Right lung (tissue), 10 donors: ENCODE results near the gene CR1. TPM values are rescaled to one million over a fixed set of nuclear protein-coding genes. Genes with fewer than 3 reads are reported as not detected.
A peak's percentile ranks its signal among the peaks of the same experiment; 100 is the strongest.
"Not testable (repeated sequence)": the region's sequence is repeated elsewhere in the genome, so short reads cannot be mapped to it uniquely, and the experiment has no call there.

Experiments
- DNase-seq, 2 donors: peaks; one replicate each; pipeline ENCODE4 v3.0.0-alpha.2; 2013
- long read RNA-seq, 8 donors: transcript quantifications; one replicate each; lab custom pipeline, GENCODE V29; 2026
- polyA plus RNA-seq, 5 donors: library from polyadenylated mRNA; unstranded; fragments of 120-200 nt; gene quantifications; one replicate each; pipeline versions ENCODE4 v1.2.1 to v1.2.3, GENCODE V29; 2013; ENCODE audit warnings: inconsistent platforms in 1 of 5, low replicate concordance in 1 of 5; ENCODE audit not compliant: insufficient read length in 5 of 5, insufficient read depth in 1 of 5

The CR1 gene
- under 1 TPM; 0.42 to 0.84 (median 0.73) TPM for polyA plus RNA-seq
- long read RNA-seq, donor 1 = 0 reads
- long read RNA-seq, donor 2 = 0 reads
- long read RNA-seq, donor 3 = 0 reads
- long read RNA-seq, donor 4 = 0 reads
- long read RNA-seq, donor 5 = 0 reads
- long read RNA-seq, donor 6 = 0 reads
- long read RNA-seq, donor 7 = 0 reads
- long read RNA-seq, donor 8 = 0 reads

- DNase-seq = peak in 1 of 2 donors; percentile 1
Measured at GRCh38 chr1:207495801-207496792, at the start of gene CR1. Gene CR1, plus strand, starts transcription at chr1:207496157. Its CDS starts 111 bp downstream, at chr1:207496268.

- no peak for DNase-seq
Measured at GRCh38 chr1:207453710-207454045, 42.3 kb upstream of the CR1 start.

DNA sequence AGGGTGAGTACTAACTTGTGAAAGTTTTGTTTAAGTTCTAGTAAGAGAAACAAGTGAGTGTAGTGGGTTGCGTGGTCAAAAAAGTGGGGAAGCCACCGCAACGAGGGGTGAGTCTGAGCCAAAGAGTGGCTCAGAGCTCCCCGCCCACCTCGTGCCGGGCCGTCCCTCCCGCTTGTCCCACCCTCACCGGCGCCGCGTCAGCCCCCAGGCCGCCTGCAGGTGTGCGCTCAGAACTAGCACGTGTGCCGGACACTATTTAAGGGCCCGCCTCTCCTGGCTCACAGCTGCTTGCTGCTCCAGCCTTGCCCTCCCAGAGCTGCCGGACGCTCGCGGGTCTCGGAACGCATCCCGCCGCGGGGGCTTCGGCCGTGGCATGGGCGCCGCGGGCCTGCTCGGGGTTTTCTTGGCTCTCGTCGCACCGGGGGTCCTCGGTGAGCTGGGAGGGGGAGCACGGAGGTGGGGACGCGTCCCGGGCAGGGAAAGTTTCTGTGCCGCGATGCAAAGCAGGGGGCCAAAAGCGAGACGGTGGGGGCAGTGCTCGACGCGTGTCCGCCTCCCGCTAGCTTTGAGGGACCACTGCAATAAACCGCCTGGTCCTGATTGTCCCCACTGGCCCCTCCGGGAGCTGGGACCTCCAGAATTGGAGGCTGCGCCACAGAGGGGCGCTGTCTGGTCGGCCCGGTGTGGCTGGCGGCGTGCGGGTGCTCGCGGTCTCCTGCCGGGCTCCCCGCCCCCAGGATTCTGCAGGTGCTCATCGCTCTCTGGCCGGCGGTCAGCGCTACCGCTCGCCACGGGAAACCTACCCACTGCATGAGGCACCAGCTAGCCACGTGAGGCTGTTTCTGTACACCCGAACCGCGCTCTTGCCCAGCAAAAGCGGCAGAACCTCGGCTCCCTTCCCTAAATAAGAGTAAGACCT, 41.7 kb upstream of the CR1 start, which contains the start of gene CR2:
Gene CR2, plus strand, starts transcription at position 283 of the 919 bp plus-strand sequence. Its CDS starts 91 bp downstream, at position 374.
- peak; percentile 16 to 23 for DNase-seq

DNA sequence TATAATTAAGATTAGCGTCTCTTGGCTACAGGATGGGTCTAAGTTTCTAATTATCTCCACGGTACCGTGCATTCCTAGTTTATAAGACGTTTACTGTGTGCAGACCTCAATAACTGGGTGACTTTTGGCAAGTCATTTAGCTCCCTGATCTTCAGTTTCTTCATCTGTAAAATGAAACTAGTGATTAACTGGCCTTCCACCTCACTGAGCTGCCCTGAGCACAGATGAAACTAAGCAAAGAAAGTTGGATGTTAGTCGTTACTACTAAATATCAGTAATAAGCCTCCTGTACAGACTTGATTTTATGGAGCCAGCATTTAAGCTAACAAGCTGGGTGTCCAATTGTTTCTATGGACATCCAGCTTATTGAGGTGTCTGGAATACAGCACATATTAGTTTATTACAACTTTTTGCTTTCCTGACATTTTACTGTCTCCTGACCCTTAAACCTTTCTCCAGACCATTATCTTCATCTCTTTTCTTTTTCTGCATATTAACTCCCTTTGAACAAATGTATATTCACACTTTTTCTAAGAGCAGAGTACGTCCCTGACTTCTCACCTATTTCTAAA, 40.7 kb upstream of the CR1 start:
- DNase-seq = no peak

DNA sequence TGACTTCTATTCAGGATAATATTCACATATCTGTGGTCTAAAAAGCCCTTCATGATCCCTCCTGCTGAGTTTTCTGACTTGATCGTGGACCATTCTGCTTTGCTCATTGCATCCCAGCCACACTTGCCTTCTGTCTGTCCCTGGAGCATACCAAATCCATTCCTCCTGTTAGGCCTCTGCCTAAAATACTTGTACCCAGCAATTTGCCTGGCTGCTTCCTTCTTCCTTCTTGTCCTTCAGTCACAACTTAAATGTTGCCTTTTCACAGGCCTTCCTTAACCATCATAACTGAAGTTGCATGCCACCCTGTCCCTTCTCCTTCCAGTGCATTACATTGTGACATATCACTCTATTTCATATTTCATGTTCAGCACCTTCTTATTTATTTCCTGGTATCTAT, 37.5 kb upstream of the CR1 start:
- DNase-seq = no peak

GRCh38 chr1:207459008-207459407, 36.9 kb upstream of the CR1 start:
- no peak for DNase-seq

- no peak for DNase-seq
Measured at GRCh38 chr1:207461649-207462048, 34.3 kb upstream of the CR1 start.

DNA sequence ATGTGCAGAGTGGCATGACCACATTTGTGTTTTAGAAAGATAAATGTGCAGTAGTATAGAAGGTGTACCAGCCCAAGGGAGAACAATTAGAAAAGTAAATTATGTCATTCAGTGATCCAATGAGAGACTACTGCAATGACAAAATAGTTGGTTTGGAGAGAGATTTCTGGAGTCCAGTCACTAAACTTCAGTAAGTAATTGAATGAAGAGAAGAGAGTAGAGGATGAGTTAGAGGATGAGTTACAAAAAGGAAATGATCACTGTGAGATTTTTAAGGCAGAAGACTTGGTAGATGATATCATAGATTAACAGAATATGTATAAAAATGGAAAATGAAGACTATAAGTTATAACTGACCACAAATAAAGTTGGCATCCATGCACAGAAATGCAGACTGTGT, 33.4 kb upstream of the CR1 start:
- DNase-seq = no peak

- no peak for DNase-seq
Measured at GRCh38 chr1:207463021-207463420, 32.9 kb upstream of the CR1 start.

- no peak for DNase-seq
Measured at GRCh38 chr1:207463571-207463970, 32.4 kb upstream of the CR1 start.

DNA sequence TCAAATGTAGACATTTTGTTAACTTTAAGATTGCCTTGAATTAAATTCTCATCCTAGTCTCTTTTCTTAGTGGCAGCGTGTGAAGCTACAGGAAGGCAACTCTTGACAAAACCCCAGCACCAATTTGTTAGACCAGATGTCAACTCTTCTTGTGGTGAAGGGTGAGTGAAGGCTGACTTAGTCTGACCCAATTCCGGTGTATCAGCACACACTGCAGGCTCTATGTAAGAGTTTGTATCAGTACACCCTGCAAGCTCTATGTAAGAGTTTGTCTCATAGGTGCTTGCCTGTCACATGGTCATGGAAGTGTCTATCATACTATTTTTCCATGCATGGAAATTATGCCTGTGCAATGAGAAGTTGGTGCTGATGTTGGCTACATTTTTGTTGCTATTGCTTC, 25.0 kb upstream of the CR1 start:
- no peak for DNase-seq

- no peak for DNase-seq
Measured at GRCh38 chr1:207474210-207474609, 21.7 kb upstream of the CR1 start.

- no peak for DNase-seq
Measured at GRCh38 chr1:207486198-207486597, 9.8 kb upstream of the CR1 start.

GRCh38 chr1:207487636-207488035, 8.3 kb upstream of the CR1 start:
- no peak for DNase-seq

- no peak for DNase-seq
Measured at GRCh38 chr1:207493212-207493611, 2.7 kb upstream of the CR1 start.

DNA sequence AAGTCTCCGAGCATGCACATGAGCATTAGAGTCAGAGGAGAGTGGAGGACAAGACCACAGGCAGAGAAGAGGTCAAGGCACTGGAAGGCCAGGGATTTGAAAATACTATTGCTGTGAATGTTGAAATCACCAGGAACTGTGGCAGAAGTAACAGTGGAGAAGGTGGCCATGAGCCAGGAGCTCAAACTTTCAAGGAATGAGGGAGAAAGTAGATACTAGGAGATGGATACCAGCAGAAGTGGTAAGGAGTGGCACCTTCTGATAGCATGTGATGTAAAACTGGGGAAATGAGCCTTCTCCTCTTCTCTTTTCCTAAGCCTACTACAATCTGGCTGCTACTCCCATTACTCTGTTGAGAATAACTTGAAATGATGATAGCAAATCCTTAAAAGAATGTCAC, 1.8 kb upstream of the CR1 start:
- no peak for DNase-seq

DNA sequence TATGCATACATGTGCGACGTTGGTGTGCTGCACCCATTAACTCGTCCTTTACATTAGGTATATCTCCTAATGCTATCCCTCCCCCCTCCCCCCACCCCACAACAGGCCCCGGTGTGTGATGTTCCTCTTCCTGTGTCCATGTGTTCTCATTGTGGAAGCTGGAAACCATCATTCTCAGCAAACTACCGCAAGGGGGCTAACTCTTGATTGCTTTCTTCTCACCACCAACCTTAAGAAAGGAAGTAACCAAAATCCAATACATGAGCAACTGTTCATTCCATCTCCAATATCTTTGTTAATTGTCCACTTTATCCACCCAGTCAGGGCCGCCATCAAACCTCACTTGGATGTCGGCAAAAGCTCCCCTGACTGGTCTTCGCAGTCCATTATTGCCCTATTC, 676 bp upstream of the CR1 start:
- DNase-seq = not testable (repeated sequence)

GRCh38 chr1:207497941-207498340, 2.0 kb downstream of the CR1 start:
- no peak for DNase-seq

GRCh38 chr1:207499573-207499972, 3.6 kb downstream of the CR1 start:
- DNase-seq = peak; percentile 43 to 47

- no peak for DNase-seq
Measured at GRCh38 chr1:207500306-207500705, 4.3 kb downstream of the CR1 start.

GRCh38 chr1:207501071-207501470, 5.1 kb downstream of the CR1 start:
- DNase-seq = no peak

- DNase-seq = no peak
Measured at GRCh38 chr1:207502726-207503125, 6.8 kb downstream of the CR1 start.
